ENCODE results near the gene SPATA33.
"Not testable (repeated sequence)": the region's sequence is repeated elsewhere in the genome, so short reads cannot be mapped to it uniquely, and the experiment has no call there.

- not testable (repeated sequence) for TF ChIP-seq CTCF (conservative IDR thresholded peaks at IDR 0.05); EZH2 (IDR thresholded peaks at IDR 0.05; ENCODE audit: low read depth)
Measured at GRCh38 chr16:89664238-89664637, 6.6 kb downstream of the SPATA33 start.

All from PC-9 (cell line).